Transverse colon (tissue), 4 donors: ENCODE data around the gene FGD5. TPM values are rescaled to one million over a fixed set of nuclear protein-coding genes. Genes with fewer than 3 reads are reported as not detected.

Experiments
- DNase-seq: peaks from one replicate; pipeline ENCODE4 v3.0.0-alpha.2; 2019
- H3K27ac ChIP-seq, 4 donors: fragments of 200-600 bp; sonication (generic); 2 replicates each; pipeline ENCODE4 v1.5.1; 2016 to 2018; ENCODE audit warnings: inconsistent platforms in 4 of 4
- H3K27me3 ChIP-seq: fragments of 200-600 bp; sonication (generic); 2 replicates; pipeline ENCODE4 v1.5.1; 2017; ENCODE audit warnings: inconsistent platforms
- H3K36me3 ChIP-seq, 4 donors: fragments of 200-600 bp; sonication (generic); 2 replicates each; pipeline ENCODE4 v1.5.1; 2017 to 2019; ENCODE audit warnings: inconsistent platforms in 4 of 4
- H3K4me1 ChIP-seq, 4 donors: fragments of 200-600 bp; sonication (generic); 2 replicates each; pipeline ENCODE4 v1.5.1; 2017 to 2020; ENCODE audit warnings: inconsistent platforms in 4 of 4
- H3K4me3 ChIP-seq, 4 donors: fragments of 200-600 bp; sonication (generic); 1 replicate in 1 of 4; 2 replicates in 3 of 4; pipeline versions ENCODE4 v1.5.1 to v1.6.1; 2017 to 2019; ENCODE audit warnings: inconsistent platforms in 4 of 4
- H3K9me3 ChIP-seq, 2 donors: fragments of 200-600 bp; sonication (generic); 2 replicates each; pipeline ENCODE4 v1.5.1; 2017 to 2019; ENCODE audit warnings: inconsistent platforms in 2 of 2
- CTCF ChIP-seq, 5 experiments: fragments of 200-600 bp in 3 of 5; fragments of 450-650 bp in 2 of 5; sonication (generic) in 3 of 5; IDR thresholded peaks; 1 replicate in 2 of 5; 2 replicates in 3 of 5; pipeline ENCODE4 v1.5.1; 2016 to 2017; ENCODE audit warnings: antibody characterized with exemption in 5 of 5, inconsistent platforms in 3 of 5, mild to moderate bottlenecking in 2 of 5, moderate library complexity in 1 of 5
- EP300 ChIP-seq: sonication (generic); formaldehyde crosslinking; IDR thresholded peaks from one replicate; pipeline ENCODE4 v1.6.1; 2017; ENCODE audit warnings: antibody characterized with exemption, low read depth
- POLR2A ChIP-seq: fragments of 450-650 bp; IDR thresholded peaks from one replicate; pipeline ENCODE4 v1.6.1; 2016; ENCODE audit warnings: antibody characterized with exemption, mild to moderate bottlenecking, moderate library complexity
- POLR2AphosphoS5 ChIP-seq, 3 donors: sonication (generic); formaldehyde crosslinking; IDR thresholded peaks; one replicate each; pipeline ENCODE4 v1.6.1; 2016; ENCODE audit warnings: antibody characterized with exemption in 3 of 3
- WGBS, 2 donors: methylation state at CpG; one replicate each; pipeline ENCODE4 v1.1.5; 2018; ENCODE audit warnings: low coverage in 1 of 2; 5-methylcytosine and 5-hydroxymethylcytosine counted together
- in situ Hi-C, 4 donors: fragments of 200-750 bp; cut with MboI; loops; one replicate each; pipeline versions ENCODE4 v1.15.0 to v1.15.1; 2017; ENCODE audit warnings: low sequenced_read_pairs in 3 of 4, low pct_ligation_motif_present in 1 of 4, low pct_unique_long_range_greater_than_20kb in 1 of 4
- intact Hi-C: fragments of 100-400 bp; cut with DNase I; formaldehyde crosslinking; loops from one replicate; pipeline ENCODE4 v1.15.1; 2023; ENCODE audit warnings: low total_unique reads
- total RNA-seq, 4 donors: library from RNA; depleted of rRNA; stranded (reverse); fragments of >200 nt; gene quantifications; one replicate each; pipeline ENCODE4 v1.1.0, GENCODE V29; 2016

Gene FGD5
- total RNA-seq, 4 donors from 2014 or later: 5.6 to 15.9 (median 10.2) TPM

- peak within 1 kb of the TSS; percentile 81 to 97 (median 90) for H3K4me3 ChIP-seq
- intact Hi-C loops: loop anchor here (10.0 kb wide), 1 partner anchor 118 kb away; the partner anchor contains the start of gene MRPS25
- peak; percentile 91 for DNase-seq
- TF ChIP-seq POLR2A (peak; percentile 91), POLR2AphosphoS5 (IDR thresholded peaks at IDR 0.05) (peak; percentile 72 to 86 (median 83)), EP300 (no peak), CTCF (IDR thresholded peaks at IDR 0.05) (no peak)
- H3K36me3 ChIP-seq: peaks cover 0 to 16% (median 5%) of the 10 kb centered on the region in 4 donors
- in situ Hi-C loops: no loop called here
- H3K27ac ChIP-seq: peak within 1 kb of the TSS; percentile 99 to 100 (median 99)
- H3K4me1 ChIP-seq: peaks cover 19 to 65% (median 34%) of the 10 kb centered on the region in 4 donors
- H3K9me3 ChIP-seq: no peaks in the 10 kb centered on the region
- 0% methylated on average over 39 of the region's 108 CpGs; no CpG with 5 or more reads in 1 of the 2 donors for WGBS, 2 donors
- no peaks in the 10 kb centered on the region for H3K27me3 ChIP-seq
Measured at GRCh38 chr3:14947100-14947885, 128.5 kb downstream of the FGD5 start, which contains the start of gene NR2C2. NR2C2 (plus strand) TSS chr3:14947583; CDS start chr3:15003915, 56,332 bp downstream.

- peaks cover 19 to 67% (median 31%) of the 10 kb centered on the region in 4 donors for H3K4me1 ChIP-seq
- H3K27ac ChIP-seq: peak overlapping the region; percentile 99 to 100 (median 99)
- 0% methylated on average over 69 of the region's 79 CpGs; no CpG with 5 or more reads in 1 of the 2 donors for WGBS, 2 donors
- H3K36me3 ChIP-seq: peaks cover 0 to 16% (median 5%) of the 10 kb centered on the region in 4 donors
- intact Hi-C loops: loop anchor here (10.0 kb wide), 1 partner anchor 117 kb away; the partner anchor contains the start of gene MRPS25
- peak overlapping the region; percentile 81 to 97 (median 89) for H3K4me3 ChIP-seq
- TF ChIP-seq POLR2AphosphoS5 (IDR thresholded peaks at IDR 0.05): peak in 2 of 3 donors; percentile 72 to 75
- TF ChIP-seq POLR2A: peak; percentile 45
- no peak for TF ChIP-seq EP300
- in situ Hi-C loops: no loop called here
- DNase-seq: peak; percentile 98
- no peaks in the 10 kb centered on the region for H3K9me3 ChIP-seq
- H3K27me3 ChIP-seq: no peaks in the 10 kb centered on the region
Measured at GRCh38 chr3:14947886-14948608, 129.3 kb downstream of the FGD5 start.

GRCh38 chr3:14948609-14949038 is 129.9 kb downstream of the FGD5 start:
- intact Hi-C loops (loop anchor here (10.0 kb wide), 1 partner anchor 116 kb away; the partner anchor contains the start of gene MRPS25), in situ Hi-C loops (no loop called here)
- peak overlapping the region; percentile 99 to 100 (median 99) for H3K27ac ChIP-seq

DNA sequence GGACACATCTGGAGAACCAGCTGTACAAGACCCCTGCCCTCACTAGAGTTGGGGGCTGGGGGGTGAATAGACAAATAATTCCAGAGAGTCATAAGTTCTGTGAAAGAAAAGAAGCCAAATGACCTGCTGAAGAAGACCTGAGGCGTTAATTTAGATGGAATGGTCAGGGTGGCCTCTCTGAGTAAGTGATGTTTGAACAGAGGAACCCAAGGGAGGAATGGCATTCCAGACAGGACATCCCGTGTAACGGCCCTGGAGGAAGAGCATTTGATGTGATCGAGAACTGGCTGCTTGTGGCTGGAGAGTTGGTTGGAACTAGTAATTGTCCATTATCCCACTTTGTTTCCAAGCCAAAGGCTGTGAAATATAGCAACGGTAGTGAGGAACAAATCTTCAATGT is 130.4 kb downstream of the FGD5 start:
- in situ Hi-C loops (no loop called here), intact Hi-C loops (loop anchor here (10.0 kb wide), 1 partner anchor 116 kb away; the partner anchor contains the start of gene MRPS25)
- no peaks in the 10 kb centered on the region for H3K27me3 ChIP-seq
- H3K36me3 ChIP-seq: peaks cover 0 to 16% (median 4%) of the 10 kb centered on the region in 4 donors
- TF ChIP-seq EP300 (no peak), POLR2A (no peak), CTCF (IDR thresholded peaks at IDR 0.05) (no peak), POLR2AphosphoS5 (IDR thresholded peaks at IDR 0.05) (no peak)
- 46 to 57% methylated on average over 1 to 5 of the region's 5 CpGs for WGBS, 2 donors
- DNase-seq: no peak
- peak overlapping the region; percentile 99 to 100 (median 99) for H3K27ac ChIP-seq
- H3K9me3 ChIP-seq: no peaks in the 10 kb centered on the region
- peaks cover 18 to 60% (median 23%) of the 10 kb centered on the region in 4 donors for H3K4me1 ChIP-seq
- peak overlapping the region; percentile 54 to 97 (median 88) for H3K4me3 ChIP-seq

More at GRCh38 chr3:14948609-14949038, 129.9 kb downstream of the FGD5 start:
- Histone ChIP-seq H3K9me3 (no peaks in the 10 kb centered on the region), H3K4me1 (peaks cover 19 to 65% (median 25%) of the 10 kb centered on the region in 4 donors), H3K27me3 (no peaks in the 10 kb centered on the region), H3K4me3 (peak overlapping the region; percentile 54 to 97 (median 88)), H3K36me3 (peaks cover 0 to 16% (median 5%) of the 10 kb centered on the region in 4 donors)
- peak; percentile 26 for TF ChIP-seq POLR2A
- TF ChIP-seq POLR2AphosphoS5 (IDR thresholded peaks at IDR 0.05): peak in 1 of 3 donors; percentile 8
- no peak for TF ChIP-seq EP300
- no peak for DNase-seq
- 2 to 3% methylated on average over 8 to 26 of the region's 26 CpGs for WGBS, 2 donors
